GM23338 (cell line): Measurements from ENCODE around the gene ARHGEF1. TPM values are rescaled to one million over a fixed set of nuclear protein-coding genes. Genes with fewer than 3 reads are reported as not detected.

ENCODE experiments used
- microRNA-seq: library from miRNA; unstranded; fragments of <30 nt; microRNA quantifications from one replicate; pipeline ENCODE4, GENCODE V29; 2017
- polyA plus RNA-seq: library from polyadenylated mRNA; unstranded; fragments of >200 nt; fragmentation: Nextera tagmentation; extraction: Ambion mirVana; gene quantifications from 2 replicates; pipeline ENCODE4 v1.2.1, GENCODE V29; 2016
- small RNA-seq: library from RNA; depleted of rRNA; stranded (forward); fragments of <200 nt; gene quantifications from one replicate; pipeline ENCODE3, GENCODE V24; 2014; ENCODE audit warnings: low replicate concordance
- total RNA-seq: library from RNA; depleted of rRNA; stranded (reverse); fragments of >200 nt; shearing (Covaris generic); gene quantifications from 2 replicates; pipeline ENCODE4 v1.2.3, GENCODE V29; 2014; rRNA removed

Gene ARHGEF1
- total and polyA plus RNA-seq, 2 experiments from 2014 or later, result 41.3 to 44.7 TPM

Small RNAs within 50 kb of the gene (microRNA-seq; reads per million reads assigned to microRNA genes)
- gene MIR6797, result not detected

Small RNAs within 50 kb of the gene (small RNA-seq; reads per million reads assigned to genes)
- gene MIR6797, result not detected

Other genes starting within 250 kb of the ARHGEF1 start
- gene CEACAM7, start 194.9 kb upstream of the ARHGEF1 start, total RNA-seq, result 0.24 and 0.50 TPM in 2 replicates
- gene CEACAM7, start 194.9 kb upstream of the ARHGEF1 start, polyA plus RNA-seq, result not detected in 2 replicates
- gene CEACAM5, start 174.6 kb upstream of the ARHGEF1 start, total RNA-seq, result not detected in 2 replicates
- not detected in 2 replicates for gene CEACAM5, start 174.6 kb upstream of the ARHGEF1 start, polyA plus RNA-seq
- not detected in 2 replicates for gene CEACAM6, start 127.7 kb upstream of the ARHGEF1 start, total RNA-seq
- not detected in 2 replicates for gene CEACAM6, start 127.7 kb upstream of the ARHGEF1 start, polyA plus RNA-seq
- gene CEACAM3, start 86.6 kb upstream of the ARHGEF1 start, total RNA-seq, result not detected in 2 replicates
- gene CEACAM3, start 86.6 kb upstream of the ARHGEF1 start, polyA plus RNA-seq, result not detected in 2 replicates
- gene LYPD4, start 38.5 kb upstream of the ARHGEF1 start, total RNA-seq, result not detected in 2 replicates
- gene LYPD4, start 38.5 kb upstream of the ARHGEF1 start, polyA plus RNA-seq, result not detected in 2 replicates
- gene DMRTC2, start 38.1 kb upstream of the ARHGEF1 start, total RNA-seq, result 0.21 TPM in 1 of 2 replicates, not detected in the other
- gene DMRTC2, start 38.1 kb upstream of the ARHGEF1 start, polyA plus RNA-seq, result not detected in 2 replicates
- gene RPS19, start 22.9 kb upstream of the ARHGEF1 start, total RNA-seq, result 631 and 1,798 TPM in 2 replicates
- gene RPS19, start 22.9 kb upstream of the ARHGEF1 start, polyA plus RNA-seq, result 4,053 and 4,073 TPM in 2 replicates
- not detected in 2 replicates for gene CD79A, start 5.9 kb upstream of the ARHGEF1 start, total RNA-seq
- gene CD79A, start 5.9 kb upstream of the ARHGEF1 start, polyA plus RNA-seq, result 0.27 and 0.47 TPM in 2 replicates
- 0.69 TPM in 1 of 2 replicates, not detected in the other for gene ERFL, start 45.3 kb downstream of the ARHGEF1 start, total RNA-seq
- gene ERFL, start 45.3 kb downstream of the ARHGEF1 start, polyA plus RNA-seq, result 0.14 TPM in 1 of 2 replicates, not detected in the other
- gene RABAC1, start 76.1 kb downstream of the ARHGEF1 start, total RNA-seq, result 113 and 151 TPM in 2 replicates
- 206 and 215 TPM in 2 replicates for gene RABAC1, start 76.1 kb downstream of the ARHGEF1 start, polyA plus RNA-seq
- 33.1 and 37.3 TPM in 2 replicates for gene ATP1A3, start 111.0 kb downstream of the ARHGEF1 start, total RNA-seq
- 11.0 and 11.5 TPM in 2 replicates for gene ATP1A3, start 111.0 kb downstream of the ARHGEF1 start, polyA plus RNA-seq
- gene GRIK5, start 187.0 kb downstream of the ARHGEF1 start, total RNA-seq, result 34.3 and 42.5 TPM in 2 replicates
- gene GRIK5, start 187.0 kb downstream of the ARHGEF1 start, polyA plus RNA-seq, result 5.1 and 6.2 TPM in 2 replicates
- gene ZNF574, start 193.0 kb downstream of the ARHGEF1 start, total RNA-seq, result 50.8 and 61.2 TPM in 2 replicates
- 18.7 and 19.4 TPM in 2 replicates for gene ZNF574, start 193.0 kb downstream of the ARHGEF1 start, polyA plus RNA-seq
- 2.3 and 2.4 TPM in 2 replicates for gene POU2F2, start 249.3 kb downstream of the ARHGEF1 start, total RNA-seq
- 4.6 and 5.1 TPM in 2 replicates for gene POU2F2, start 249.3 kb downstream of the ARHGEF1 start, polyA plus RNA-seq